Spinal cord (tissue), 10 donors: ENCODE measurements around the gene VGLL2. TPM values are rescaled to one million over a fixed set of nuclear protein-coding genes. Genes with fewer than 3 reads are reported as not detected.

ENCODE experiments used
- DNase-seq, 6 donors: peaks; one replicate each; pipeline versions ENCODE4 v3.0.0 to v3.0.0-alpha.2; 2013 to 2015; ENCODE audit warnings: low spot score in 6 of 6, low read depth in 4 of 6
- H3K27ac ChIP-seq: one replicate; pipeline ENCODE4 v1.5.1; 2013; ENCODE audit warnings: low read depth, low read length, control low read depth
- H3K27me3 ChIP-seq: one replicate; pipeline ENCODE4 v1.6.1; 2013; ENCODE audit warnings: low read length; ENCODE audit not compliant: control insufficient read depth, insufficient read depth
- H3K36me3 ChIP-seq: one replicate; pipeline ENCODE4 v1.6.1; 2013; ENCODE audit warnings: low read length; ENCODE audit not compliant: control insufficient read depth, insufficient read depth
- H3K4me1 ChIP-seq: one replicate; pipeline ENCODE4 v1.6.1; 2013; ENCODE audit warnings: low read length; ENCODE audit not compliant: control insufficient read depth, insufficient read depth
- H3K4me3 ChIP-seq: one replicate; pipeline ENCODE4 v1.5.1; 2013; ENCODE audit warnings: low read depth, low read length, control low read depth
- H3K9me3 ChIP-seq: one replicate; pipeline ENCODE4 v1.6.1; 2013; ENCODE audit warnings: low read length; ENCODE audit not compliant: control insufficient read depth, insufficient read depth
- WGBS: methylation state at CpG from one replicate; pipeline ENCODE4 v1.1.5; 2013; ENCODE audit warnings: missing lambda C conversion rate; ENCODE audit not compliant: insufficient coverage; 5-methylcytosine and 5-hydroxymethylcytosine counted together
- long read RNA-seq, 4 donors: transcript quantifications; one replicate each; lab custom pipeline, GENCODE V29; 2026
- polyA plus RNA-seq, 2 donors: library from polyadenylated mRNA; unstranded; fragments of 120-200 nt; gene quantifications; one replicate each; pipeline ENCODE4 v1.2.1, GENCODE V29; 2013; ENCODE audit not compliant: insufficient read length in 2 of 2
- total RNA-seq, 2 donors: library from RNA; depleted of rRNA in 1 of 2; stranded (reverse); fragments of 120-200 nt in 1 of 2; fragments of >200 nt in 1 of 2; gene quantifications; one replicate each; pipeline versions ENCODE4 v1.2.3 to v1.2.4, GENCODE V29; 2013 to 2014
- donor health status: healthy.

VGLL2 gene, protein sequence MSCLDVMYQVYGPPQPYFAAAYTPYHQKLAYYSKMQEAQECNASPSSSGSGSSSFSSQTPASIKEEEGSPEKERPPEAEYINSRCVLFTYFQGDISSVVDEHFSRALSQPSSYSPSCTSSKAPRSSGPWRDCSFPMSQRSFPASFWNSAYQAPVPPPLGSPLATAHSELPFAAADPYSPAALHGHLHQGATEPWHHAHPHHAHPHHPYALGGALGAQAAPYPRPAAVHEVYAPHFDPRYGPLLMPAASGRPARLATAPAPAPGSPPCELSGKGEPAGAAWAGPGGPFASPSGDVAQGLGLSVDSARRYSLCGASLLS
- total RNA-seq (under 1 TPM; 0.11 to 0.30 TPM), polyA plus RNA-seq (under 1 TPM; 0.46 to 0.71 TPM)
- long read RNA-seq, donor 1 = 0 reads
- long read RNA-seq, donor 2 = 0 reads
- long read RNA-seq, donor 3 = 0 reads
- long read RNA-seq, donor 4 = 0 reads

DNA sequence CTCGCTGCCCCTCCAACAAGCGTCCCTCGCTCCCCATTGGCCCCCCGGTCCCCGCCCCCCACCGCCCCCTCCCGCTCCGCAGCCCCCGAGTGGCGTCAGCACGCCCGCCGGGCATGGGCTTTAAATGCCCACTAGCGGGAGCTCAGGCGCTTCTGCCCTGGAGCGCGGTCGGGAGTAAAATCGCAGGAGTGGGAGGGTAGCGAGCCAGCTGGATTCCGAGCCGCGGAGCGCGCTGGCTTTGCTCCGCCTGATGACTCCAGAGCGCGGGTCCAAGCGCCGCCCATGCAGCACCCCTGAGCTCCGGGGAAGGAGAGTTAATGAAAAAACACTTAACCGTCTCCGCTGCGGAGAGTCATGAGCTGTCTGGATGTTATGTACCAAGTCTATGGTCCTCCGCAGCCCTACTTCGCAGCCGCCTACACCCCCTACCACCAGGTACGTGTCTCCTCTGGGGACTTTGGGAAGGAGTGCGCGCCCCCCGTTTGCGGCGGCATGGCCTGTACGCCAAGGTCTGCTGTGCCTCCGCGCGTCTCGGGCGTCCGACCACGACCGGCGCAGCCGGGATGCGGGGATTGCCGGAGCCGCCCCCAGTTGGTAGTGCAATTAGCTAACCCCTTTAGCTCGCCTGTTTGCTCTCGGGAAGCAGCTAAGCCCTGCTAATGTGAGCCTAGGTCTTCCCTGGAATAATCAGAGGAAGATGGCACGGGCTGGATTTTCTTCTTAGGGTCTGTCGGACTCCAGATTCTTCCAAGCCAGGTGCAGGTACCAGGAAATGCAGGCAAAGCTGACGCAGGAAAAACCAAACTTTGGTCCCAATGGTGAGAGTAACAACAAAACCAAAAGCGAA is at the start of gene VGLL2:
Gene VGLL2, plus strand, starts transcription at position 149 of the 847 bp plus-strand sequence. Its CDS starts 206 bp downstream, at position 355.
- Histone ChIP-seq H3K4me3 (peak within 1 kb of the TSS; percentile 41), H3K27me3 (peaks cover 94% of the 10 kb centered on the region), H3K36me3 (no peaks in the 10 kb centered on the region), H3K4me1 (peaks cover 30% of the 10 kb centered on the region), H3K9me3 (no peaks in the 10 kb centered on the region), H3K27ac (no peak within 1 kb of the TSS)
- under 1% methylated on average over 53 of the region's 63 CpGs for WGBS
- peak in 2 of 6 donors; percentile 78 to 79 for DNase-seq

DNA sequence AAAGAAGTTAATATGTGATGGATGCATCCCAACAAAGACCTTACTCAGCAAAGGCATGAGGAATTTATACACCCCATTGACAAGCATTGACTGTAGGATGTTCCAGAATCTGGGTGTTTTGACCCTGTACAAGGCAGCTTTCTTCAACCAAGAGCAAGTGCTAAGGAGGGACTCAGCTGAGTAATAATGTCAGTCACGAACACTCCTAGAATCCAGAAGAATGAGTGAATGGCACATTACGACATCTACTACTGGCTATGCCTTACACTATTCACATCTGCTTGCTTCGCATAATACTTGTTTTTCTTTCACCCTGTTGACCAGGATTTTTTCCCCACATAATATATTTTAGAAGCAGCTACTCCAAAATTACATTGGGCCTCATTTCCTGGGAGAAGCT is 42.5 kb upstream of the VGLL2 start:
- Histone ChIP-seq H3K27me3 (no peaks in the 10 kb centered on the region), H3K4me3 (no peak overlapping the region), H3K27ac (no peak overlapping the region), H3K4me1 (no peaks in the 10 kb centered on the region), H3K36me3 (no peaks in the 10 kb centered on the region), H3K9me3 (no peaks in the 10 kb centered on the region)
- no peak for DNase-seq
- no CpG with 5 or more reads among the region's 3 CpGs for WGBS

DNA sequence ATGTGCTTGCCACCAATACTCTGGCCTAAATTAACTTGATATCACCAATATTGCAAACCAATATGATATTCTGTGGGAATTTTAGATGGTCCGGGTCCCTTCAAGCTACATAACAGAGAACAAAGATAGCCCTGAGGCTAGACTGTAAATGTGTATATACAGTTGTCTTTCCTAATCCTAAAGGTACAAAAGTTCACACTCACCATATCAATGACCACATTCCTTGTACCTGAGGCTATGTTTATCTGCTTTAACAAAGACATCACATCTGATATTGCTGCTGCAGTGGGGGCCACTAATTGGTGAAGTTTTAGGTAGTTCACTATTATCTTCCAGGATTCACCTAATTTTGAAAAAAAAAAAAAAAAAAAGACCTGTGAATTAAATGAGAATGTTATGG is 38.6 kb upstream of the VGLL2 start:
- Histone ChIP-seq H3K27ac (no peak overlapping the region), H3K9me3 (no peaks in the 10 kb centered on the region)
- whole genome bisulfite sequencing = no CpG with 5 or more reads among the region's 1 CpG

DNA sequence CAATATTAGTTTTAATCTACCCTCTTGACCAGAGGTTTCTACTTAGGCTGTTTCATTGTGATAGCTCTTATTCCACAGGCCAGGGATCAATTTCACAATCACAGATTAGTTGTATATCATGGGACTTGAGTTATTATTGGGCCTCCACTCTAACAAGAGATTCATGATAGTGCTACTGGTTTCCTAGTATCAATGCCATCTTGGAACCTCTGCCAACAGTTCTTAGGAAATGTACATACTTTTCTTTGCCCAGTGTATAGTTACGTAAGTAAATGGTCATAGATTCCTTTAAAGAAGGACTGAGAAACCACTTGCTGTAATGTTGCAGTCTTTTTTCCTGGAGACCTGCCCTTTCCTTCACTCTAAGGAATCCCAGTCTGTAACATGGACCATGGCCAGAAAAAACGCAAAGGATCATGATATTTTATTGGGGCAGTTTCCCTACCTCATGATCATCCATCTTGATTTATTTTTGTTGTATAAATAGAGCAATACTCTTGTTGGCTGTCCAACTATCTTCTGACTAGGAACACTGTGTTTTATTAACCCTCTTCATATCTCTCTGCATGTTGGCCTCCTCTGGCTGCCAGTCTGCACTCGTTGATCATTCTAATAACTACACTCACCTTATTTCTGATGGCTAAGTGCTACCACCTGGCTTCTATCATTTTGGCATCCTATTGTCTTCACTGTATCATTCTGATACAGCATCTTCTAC is 38.0 kb upstream of the VGLL2 start:
- Histone ChIP-seq H3K4me1 (no peaks in the 10 kb centered on the region), H3K36me3 (no peaks in the 10 kb centered on the region), H3K27ac (no peak overlapping the region), H3K4me3 (no peak overlapping the region), H3K9me3 (no peaks in the 10 kb centered on the region), H3K27me3 (no peaks in the 10 kb centered on the region)
- WGBS = 97% methylated on average over 2 of the region's 3 CpGs
- DNase-seq = no peak

More for the DNA sequence above, 38.6 kb upstream of the VGLL2 start:
- Histone ChIP-seq H3K4me3 (no peak overlapping the region), H3K36me3 (no peaks in the 10 kb centered on the region), H3K4me1 (no peaks in the 10 kb centered on the region), H3K27me3 (no peaks in the 10 kb centered on the region)
- no peak for DNase-seq

DNA sequence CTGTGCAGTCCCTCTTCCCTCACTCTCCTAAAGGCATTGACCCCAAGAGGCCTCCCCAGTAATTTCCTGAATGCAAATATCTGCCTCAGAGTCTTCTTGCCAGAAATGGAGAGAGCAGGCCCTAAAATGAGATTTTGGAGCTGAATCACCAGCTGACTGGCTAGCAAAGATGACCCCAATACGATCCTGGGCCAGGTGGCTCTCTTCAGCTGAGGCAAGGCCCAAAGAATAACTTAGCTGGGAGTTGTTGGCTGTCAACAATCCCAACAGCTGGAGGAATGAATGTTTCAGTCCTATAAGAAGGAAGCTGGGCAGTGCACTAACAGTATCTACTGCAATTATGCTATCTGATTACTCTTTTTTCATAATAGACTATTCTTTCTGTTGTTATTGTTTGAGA is 37.2 kb upstream of the VGLL2 start:
- Histone ChIP-seq H3K27me3 (no peaks in the 10 kb centered on the region), H3K9me3 (no peaks in the 10 kb centered on the region), H3K36me3 (no peaks in the 10 kb centered on the region), H3K4me3 (no peak overlapping the region), H3K27ac (no peak overlapping the region), H3K4me1 (no peaks in the 10 kb centered on the region)
- 88% methylated on average over 1 of the region's 1 CpG for WGBS
- DNase-seq = no peak

DNA sequence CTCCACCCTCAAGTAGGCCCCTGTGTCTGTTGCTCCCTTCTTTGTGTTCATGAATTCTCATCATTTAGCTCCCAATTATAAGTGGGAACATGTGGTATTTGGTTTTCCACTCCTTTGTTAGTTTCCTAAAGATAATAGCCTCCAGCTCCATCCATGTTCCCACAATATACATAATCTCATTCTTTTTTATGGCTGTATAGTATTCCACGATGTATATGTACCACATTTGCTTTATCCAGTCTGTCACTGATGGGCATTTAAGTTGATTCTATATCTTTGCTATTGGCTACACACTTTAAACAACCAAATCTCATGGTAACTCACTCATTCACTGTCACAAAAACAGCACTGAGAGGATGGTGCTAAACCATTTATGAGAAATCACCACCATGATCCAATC is 35.5 kb upstream of the VGLL2 start:
- Histone ChIP-seq H3K4me1 (no peaks in the 10 kb centered on the region), H3K4me3 (no peak overlapping the region), H3K27me3 (no peaks in the 10 kb centered on the region), H3K36me3 (no peaks in the 10 kb centered on the region), H3K9me3 (no peaks in the 10 kb centered on the region), H3K27ac (no peak overlapping the region)
- DNase-seq = no peak
- WGBS = no CpG with 5 or more reads among the region's 1 CpG

DNA sequence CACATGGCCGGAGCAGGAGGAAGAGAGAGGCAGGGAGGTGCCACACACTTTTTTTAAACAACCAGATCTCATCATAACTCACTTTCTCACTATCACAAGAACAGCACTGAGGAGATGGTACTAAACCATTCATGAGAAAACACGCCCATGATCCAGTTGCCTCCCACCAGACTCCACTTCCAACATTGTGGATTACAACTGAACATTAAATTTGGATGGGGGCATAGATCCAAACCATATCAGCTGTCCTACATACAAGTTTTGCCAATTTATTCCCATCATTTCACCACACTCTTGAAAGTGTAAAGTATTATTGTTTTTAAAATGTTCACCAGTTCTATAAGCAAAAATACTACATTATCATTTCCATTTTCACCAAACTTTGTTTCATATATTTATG is 33.9 kb upstream of the VGLL2 start:
- Histone ChIP-seq H3K36me3 (no peaks in the 10 kb centered on the region), H3K27ac (no peak overlapping the region), H3K4me3 (no peak overlapping the region), H3K27me3 (no peaks in the 10 kb centered on the region), H3K9me3 (no peaks in the 10 kb centered on the region), H3K4me1 (no peaks in the 10 kb centered on the region)
- 100% methylated on average over 1 of the region's 2 CpGs for WGBS
- DNase-seq = no peak

DNA sequence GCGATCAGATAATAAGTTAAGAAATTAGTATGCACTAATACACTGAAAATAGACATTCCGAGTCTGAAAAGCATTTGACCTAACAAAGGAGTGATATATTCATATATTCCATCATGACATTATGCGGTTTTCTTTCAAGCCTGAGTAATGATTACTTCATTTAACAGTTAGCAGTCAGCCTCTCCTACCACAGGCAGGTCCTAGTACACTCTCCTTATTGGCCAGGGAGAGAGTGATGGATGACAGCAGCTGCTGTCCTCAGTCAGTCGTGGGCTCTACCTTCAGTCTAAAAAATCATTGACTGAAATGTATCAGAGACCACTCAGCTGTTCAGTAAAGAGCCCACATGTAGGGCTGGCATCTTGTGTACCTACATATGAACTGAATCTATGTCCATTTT is 33.2 kb upstream of the VGLL2 start:
- no peaks in the 10 kb centered on the region for H3K4me1 ChIP-seq
- H3K36me3 ChIP-seq = no peaks in the 10 kb centered on the region
- H3K27ac ChIP-seq = no peak overlapping the region
- H3K9me3 ChIP-seq = no peaks in the 10 kb centered on the region
- no peak overlapping the region for H3K4me3 ChIP-seq
- WGBS = no CpG with 5 or more reads among the region's 4 CpGs
- H3K27me3 ChIP-seq = no peaks in the 10 kb centered on the region
- DNase-seq = peak in 1 of 6 donors; percentile 11

DNA sequence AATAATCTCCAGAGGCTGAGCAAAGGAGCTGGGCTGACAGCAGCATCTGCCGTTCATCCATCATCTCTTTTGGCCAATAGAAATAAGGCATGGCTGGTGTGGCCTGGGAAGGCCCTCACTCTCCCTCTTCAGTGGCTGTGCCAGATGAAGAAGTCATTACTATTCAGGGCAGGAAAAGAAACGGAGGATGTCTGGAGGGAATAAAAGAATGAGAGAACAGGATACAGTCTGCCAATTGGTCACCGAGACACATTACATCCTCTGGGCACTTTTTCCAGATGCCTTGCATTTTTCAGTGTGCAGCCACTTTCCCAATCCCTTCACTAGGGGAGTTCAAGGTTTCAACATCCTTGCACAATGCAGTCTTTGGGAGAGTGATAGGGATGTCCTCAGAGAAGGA is 32.2 kb upstream of the VGLL2 start:
- Histone ChIP-seq H3K27me3 (no peaks in the 10 kb centered on the region), H3K9me3 (no peaks in the 10 kb centered on the region), H3K27ac (no peak overlapping the region), H3K4me1 (no peaks in the 10 kb centered on the region), H3K4me3 (no peak overlapping the region), H3K36me3 (no peaks in the 10 kb centered on the region)
- 30% methylated on average over 2 of the region's 3 CpGs for WGBS
- peak in 3 of 6 donors; percentile 4 to 48 (median 37) for DNase-seq
